ENCODE data around the gene TTBK2. TPM values are rescaled to one million over a fixed set of nuclear protein-coding genes. Genes with fewer than 3 reads are reported as not detected.

The TTBK2 gene
- total RNA-seq, 1 experiment from 2014 or later: 10.6 TPM

DNA sequence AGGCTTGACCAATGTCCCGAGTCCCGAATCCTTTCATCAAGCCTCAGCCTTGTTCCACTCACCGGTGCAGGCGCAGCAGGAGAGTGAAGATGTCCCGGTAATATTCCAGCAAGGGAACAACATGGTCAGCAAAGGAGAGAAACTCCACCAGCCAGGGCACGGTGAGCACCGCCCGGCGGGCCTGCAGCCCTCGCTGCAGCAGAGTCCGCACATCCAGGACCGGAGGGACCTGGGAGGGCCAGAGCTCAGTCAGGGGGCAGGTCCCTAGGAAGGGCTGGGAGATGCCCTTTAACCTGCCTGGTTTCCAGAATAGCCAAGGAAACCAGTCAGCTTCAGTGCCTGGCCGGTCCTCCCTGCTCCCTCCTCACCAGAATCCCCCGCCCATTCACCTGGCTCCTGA is 190.0 kb downstream of the TTBK2 start:
- H3K18ac ChIP-seq (ENCODE audit: insufficient read length, low read depth, low read length): no peak overlapping the region
- no peak for DNase-seq

More for the DNA sequence above, 190.0 kb downstream of the TTBK2 start:
- Histone ChIP-seq H3K9ac (ENCODE audit: extremely low read depth, insufficient read length, low read length) (no peak overlapping the region), H4K8ac (replicated peaks; ENCODE audit: insufficient read length, low read depth, low read length) (no peak overlapping the region), H2BK15ac (ENCODE audit: low read depth, low read length) (no peak overlapping the region), H3K27ac (ENCODE audit: insufficient read length, low read depth, low read length) (no peak overlapping the region), H4K20me1 (ENCODE audit: control insufficient read depth, insufficient read depth, insufficient read length) (no peaks in the 10 kb centered on the region), H2BK120ac (ENCODE audit: low read depth, low read length, poor library complexity, severe bottlenecking) (no peak overlapping the region), H3K14ac (ENCODE audit: insufficient read depth, low read length) (no peak overlapping the region), H4K91ac (ENCODE audit: insufficient read length, low read depth, low read length) (no peak overlapping the region), H3K4me1 (ENCODE audit: insufficient read depth, low read length) (no peaks in the 10 kb centered on the region), H2AFZ (ENCODE audit: low read length) (no peak overlapping the region), H2BK5ac (ENCODE audit: insufficient read length, low read length) (no peak overlapping the region), H3K56ac (ENCODE audit: insufficient read length, low read depth, low read length) (no peak overlapping the region), H3K23me2 (ENCODE audit: insufficient read length, low read depth, low read length, poor library complexity, severe bottlenecking) (no peaks in the 10 kb centered on the region), H2AK5ac (ENCODE audit: insufficient read length, low read length) (no peak overlapping the region), H3T11ph (ENCODE audit: low read length) (no peak overlapping the region), H2BK12ac (ENCODE audit: insufficient read length, low read depth, low read length) (no peak overlapping the region), H3K23ac (ENCODE audit: insufficient read length, low read depth, low read length) (no peak overlapping the region), H2BK20ac (ENCODE audit: low read depth, low read length, poor library complexity, severe bottlenecking) (no peak overlapping the region), H4K5ac (ENCODE audit: insufficient read length, low read depth, low read length) (no peak overlapping the region), H3K27me3 (ENCODE audit: insufficient read depth, low read length) (no peaks in the 10 kb centered on the region), H3K79me2 (ENCODE audit: insufficient read depth, low read length) (no peaks in the 10 kb centered on the region), H3K79me1 (ENCODE audit: insufficient read depth, low read depth, low read length, poor library complexity, severe bottlenecking) (no peaks in the 10 kb centered on the region), H3K4ac (ENCODE audit: low read depth, low read length) (no peak overlapping the region), H3K9me3 (ENCODE audit: control insufficient read depth, low read depth, low read length) (no peaks in the 10 kb centered on the region), H3K4me2 (ENCODE audit: insufficient read depth, insufficient read length, low read length) (no peak overlapping the region)
- no peaks in the 10 kb centered on the region for H3K27me3 Mint-ChIP-seq (ENCODE audit: low read depth)
- H3K36me3 Mint-ChIP-seq (ENCODE audit: insufficient read depth in 1 of 3, low read depth in 3 of 3): peaks cover 30 to 82% (median 82%) of the 10 kb centered on the region in 3 experiments
- H3K4me1 Mint-ChIP-seq: peaks cover 5 to 20% of the 10 kb centered on the region in 2 experiments; a peak in 2 of 4 replicates
- no peaks in the 10 kb centered on the region for H3K9me3 Mint-ChIP-seq
- TF ChIP-seq, protein P1, sequence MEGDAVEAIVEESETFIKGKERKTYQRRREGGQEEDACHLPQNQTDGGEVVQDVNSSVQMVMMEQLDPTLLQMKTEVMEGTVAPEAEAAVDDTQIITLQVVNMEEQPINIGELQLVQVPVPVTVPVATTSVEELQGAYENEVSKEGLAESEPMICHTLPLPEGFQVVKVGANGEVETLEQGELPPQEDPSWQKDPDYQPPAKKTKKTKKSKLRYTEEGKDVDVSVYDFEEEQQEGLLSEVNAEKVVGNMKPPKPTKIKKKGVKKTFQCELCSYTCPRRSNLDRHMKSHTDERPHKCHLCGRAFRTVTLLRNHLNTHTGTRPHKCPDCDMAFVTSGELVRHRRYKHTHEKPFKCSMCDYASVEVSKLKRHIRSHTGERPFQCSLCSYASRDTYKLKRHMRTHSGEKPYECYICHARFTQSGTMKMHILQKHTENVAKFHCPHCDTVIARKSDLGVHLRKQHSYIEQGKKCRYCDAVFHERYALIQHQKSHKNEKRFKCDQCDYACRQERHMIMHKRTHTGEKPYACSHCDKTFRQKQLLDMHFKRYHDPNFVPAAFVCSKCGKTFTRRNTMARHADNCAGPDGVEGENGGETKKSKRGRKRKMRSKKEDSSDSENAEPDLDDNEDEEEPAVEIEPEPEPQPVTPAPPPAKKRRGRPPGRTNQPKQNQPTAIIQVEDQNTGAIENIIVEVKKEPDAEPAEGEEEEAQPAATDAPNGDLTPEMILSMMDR (conservative IDR thresholded peaks at IDR 0.05): no peak
- no peak overlapping the region for H3K27ac Mint-ChIP-seq
- WGBS (ENCODE audit: extremely low coverage, insufficient read length, low lambda C conversion rate): no CpG with 5 or more reads among the region's 14 CpGs
- no peak overlapping the region for H3K4me3 Mint-ChIP-seq

Measured in H9 (cell line).